NCI-H446 (cell line): ENCODE results near the gene FXYD4.
"Not testable (repeated sequence)": the region's sequence is repeated elsewhere in the genome, so short reads cannot be mapped to it uniquely, and the experiment has no call there.

ENCODE experiments used
- DNase-seq, 2 experiments: peaks; one replicate each; lab custom pipeline; 2025; lab: John Stamatoyannopoulos, UW

FXYD4 gene

DNA sequence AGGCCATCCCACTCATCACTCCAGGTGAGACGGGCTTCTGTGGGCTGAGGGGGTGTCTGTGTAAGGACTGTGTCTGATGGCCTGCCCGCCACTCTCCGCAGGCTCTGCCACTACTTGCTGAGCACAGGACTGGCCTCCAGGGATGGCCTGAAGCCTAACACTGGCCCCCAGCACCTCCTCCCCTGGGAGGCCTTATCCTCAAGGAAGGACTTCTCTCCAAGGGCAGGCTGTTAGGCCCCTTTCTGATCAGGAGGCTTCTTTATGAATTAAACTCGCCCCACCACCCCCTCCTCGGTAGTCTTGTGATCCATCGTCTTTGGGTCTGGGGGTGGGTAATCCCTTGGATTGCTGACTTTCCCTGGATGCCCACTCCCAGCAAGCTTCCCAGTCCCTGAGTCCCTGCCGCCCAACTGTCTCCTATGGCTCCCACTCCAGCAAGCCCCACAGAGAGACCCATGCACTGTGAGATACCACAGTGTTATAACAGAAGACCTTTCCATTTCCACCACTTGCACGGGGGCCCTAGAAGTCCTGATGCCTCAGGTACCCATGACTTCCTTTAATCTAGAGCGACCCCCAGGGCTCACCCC, 4.7 kb downstream of the FXYD4 start:
- DNase-seq = no peak

DNA sequence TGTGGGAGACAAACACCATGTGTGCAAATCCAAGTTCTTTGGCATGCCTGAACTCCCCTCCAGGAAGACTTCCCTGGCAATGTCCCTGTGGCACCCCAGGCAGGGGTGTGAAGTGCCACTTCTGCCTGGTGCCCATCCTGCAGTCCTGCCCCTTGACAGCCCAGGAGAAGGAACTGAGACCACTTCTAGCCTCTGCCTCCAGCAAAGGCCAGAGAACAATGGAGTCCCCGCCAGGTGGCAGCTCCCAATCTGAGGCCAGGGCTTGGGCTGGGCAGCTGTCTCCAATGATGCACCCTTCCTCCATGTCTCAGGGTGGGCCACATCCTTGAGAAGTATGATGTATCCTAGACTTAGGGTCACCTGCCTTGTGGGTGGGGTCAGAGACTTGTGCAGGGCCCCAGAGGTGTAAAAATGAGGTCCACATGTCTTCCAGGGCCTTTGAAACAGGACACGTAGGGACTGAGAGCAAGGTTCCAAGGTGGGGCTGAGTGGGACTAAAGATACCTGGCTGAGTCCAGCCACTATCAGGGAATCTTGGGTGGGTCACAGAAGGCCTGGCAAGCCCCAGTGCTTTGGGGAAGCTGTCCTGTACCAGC, 5.5 kb downstream of the FXYD4 start:
- DNase-seq = no peak

DNA sequence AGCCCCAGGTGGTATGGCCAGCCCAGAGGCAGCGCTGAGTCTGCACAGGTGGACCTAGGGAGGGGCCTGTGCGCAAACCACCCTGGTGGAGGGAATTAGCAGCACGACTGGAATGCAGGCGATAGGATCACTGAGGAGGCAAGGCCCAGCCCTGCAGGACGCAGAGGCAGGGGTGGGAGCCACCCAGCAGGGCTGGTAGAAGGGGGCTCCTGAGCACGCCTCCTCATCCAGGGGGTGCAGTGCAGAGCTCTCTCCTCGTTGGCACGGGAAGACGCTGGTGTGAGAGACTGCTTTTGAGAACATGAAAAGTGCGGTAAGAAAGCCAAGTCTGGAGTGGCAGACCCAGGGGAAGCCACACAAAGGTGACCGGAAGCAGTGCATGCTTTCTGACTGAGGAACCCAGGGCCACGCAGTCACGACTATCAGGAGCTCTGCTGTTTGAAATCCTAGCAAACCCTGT, 6.0 kb downstream of the FXYD4 start:
- DNase-seq = no peak

DNA sequence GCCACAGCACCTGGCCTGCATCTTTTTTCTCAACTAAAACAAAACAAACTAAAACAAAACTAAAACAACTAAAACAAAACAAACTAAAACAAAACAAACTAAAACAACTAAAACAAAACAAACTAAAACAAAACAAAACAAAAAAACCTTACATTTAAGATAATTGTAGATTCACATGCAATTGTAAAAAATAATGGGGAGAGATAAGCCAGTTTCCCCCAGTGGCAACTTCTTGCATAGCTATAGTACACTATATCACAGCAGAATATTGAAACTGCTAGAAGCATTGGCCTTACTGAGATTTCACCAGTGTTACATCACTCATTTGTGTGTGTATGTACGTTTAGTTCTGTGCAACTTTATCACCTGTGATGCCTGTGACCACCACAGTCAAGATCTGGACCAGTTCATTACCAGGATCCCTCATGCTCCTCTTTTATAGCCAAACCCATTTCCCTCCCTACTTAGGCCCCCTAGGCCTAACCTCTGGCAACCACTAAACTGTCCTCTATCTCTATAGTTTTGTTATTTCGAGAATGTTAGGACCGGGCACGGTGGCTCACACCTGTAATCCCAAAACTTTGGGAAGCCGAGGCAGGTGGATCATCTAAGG, 9.3 kb downstream of the FXYD4 start:
- DNase-seq = no peak

DNA sequence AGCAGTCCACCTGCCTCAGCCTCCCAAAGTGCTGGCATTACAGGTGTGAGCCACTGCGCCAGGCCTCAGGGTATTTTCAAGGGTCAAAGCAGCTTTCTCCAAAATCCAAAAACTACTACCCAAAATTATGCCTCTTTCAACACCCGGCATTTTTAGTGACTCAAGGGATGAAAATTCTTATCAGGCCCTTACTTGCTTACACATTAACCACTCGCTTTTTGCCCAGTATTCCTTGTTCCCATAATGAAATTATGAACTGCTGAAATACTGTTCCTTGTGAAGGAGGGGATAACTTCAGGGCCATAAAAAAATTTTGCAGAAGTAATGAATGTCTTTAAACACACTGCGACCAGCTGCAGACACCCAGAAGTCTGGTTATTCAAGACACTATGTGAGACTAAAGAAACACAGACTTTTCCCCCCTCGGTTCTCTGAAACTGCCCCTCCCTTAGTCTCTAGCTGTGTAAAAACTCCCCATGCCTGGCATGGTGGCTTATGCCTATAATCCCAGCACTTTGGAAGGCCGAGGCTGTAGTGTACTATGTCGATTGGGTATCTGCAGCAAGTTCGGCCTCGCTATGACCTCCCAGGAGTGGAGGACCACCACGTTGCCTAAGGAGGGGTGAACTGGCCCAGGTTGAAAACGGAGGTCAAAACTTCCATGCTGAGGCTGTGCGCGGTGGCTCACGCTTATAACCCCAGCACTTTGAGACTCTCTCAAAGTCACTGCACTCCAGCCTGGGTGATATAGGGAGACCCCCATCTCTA, 12.0 kb downstream of the FXYD4 start:
- DNase-seq = no peak

DNA sequence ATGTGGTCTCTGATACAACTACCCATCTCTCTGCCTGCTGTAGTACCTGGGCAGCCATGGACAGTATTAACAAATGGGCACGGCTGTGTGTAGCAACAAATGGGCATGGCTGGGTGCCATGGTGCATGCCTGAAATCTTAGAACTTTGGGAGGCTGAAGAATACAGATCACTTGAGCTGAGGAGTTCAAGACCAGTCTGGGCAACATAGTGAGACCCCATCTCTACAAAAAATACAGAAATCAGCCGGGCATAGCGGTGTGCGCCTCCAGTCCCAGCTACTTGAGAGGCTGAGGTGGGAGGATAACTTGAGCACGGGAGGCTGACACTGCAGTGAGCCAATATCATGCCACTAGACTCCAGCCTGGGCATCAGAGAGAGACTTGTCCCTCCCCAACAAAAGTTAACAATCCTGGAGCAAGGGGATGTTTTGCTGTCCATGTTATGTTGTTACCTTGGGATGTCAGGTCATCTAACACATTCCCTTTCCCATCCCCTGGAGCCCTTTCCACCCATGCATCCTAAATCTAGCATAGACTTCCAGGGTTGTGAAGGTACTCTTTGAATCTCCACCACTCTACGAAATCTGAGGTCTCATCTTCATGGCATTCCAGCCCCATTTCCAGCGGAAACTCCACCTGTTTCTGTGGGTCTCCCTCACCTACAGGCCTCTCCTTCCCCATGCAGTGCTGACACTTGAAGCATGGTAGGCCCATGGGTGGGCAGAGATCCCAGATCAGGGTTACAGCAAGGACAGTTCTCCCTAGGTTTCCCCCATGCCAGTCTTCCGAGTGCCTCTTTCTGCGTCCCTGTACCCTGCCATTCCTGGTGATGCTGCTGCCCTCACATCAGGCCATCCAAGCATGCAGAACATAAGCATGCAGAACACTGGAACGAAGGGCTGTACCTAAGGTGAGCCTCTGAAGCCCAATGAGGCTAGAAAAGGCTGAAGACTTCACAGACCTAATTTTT, 13.1 kb downstream of the FXYD4 start:
- no peak for DNase-seq

DNA sequence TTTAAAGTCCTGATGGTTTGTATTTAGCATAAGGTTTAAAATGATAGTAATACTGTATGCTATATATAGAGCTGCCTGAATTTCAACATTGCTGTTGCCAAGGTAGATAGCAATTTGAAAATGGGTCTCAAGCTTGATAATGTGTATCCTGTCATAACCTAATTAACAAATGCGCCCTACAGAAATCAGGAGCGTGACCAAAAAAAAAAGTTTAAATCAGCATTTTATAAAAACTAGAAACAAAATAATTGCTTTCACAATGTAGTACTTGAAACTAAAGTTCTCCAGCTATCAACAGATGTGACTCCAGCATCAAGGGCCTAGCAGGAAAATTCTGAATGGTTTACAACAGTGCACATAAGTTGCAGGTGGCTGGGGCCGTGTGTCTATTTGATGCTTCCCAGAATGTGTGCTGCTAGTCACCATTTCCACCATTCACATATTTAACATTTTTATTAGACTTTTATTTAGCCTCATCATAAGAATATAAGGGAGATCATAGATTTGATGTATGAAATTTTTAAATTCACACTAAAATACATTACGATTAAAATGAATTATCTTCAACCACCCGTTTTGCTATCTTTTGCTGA, 14.1 kb downstream of the FXYD4 start:
- DNase-seq = no peak

DNA sequence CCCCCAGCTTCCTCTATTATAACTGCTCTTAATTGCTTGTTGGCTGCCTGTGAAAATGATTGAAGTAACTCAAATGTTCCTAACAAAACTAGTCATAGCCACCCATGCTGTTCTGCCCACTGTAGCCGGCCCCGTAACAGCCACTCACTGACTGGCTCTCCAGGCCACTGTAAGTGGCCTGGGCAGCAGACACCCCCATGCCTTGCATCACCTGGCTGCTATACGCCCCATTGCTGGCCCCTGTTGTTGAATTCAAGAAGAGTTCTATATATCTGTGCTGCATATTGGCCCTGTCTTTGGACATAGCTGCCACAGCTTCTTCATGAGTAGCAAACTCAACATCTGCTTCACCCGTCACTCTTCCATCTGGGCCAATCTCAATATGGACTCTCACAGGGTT, 15.1 kb downstream of the FXYD4 start:
- no peak for DNase-seq

DNA sequence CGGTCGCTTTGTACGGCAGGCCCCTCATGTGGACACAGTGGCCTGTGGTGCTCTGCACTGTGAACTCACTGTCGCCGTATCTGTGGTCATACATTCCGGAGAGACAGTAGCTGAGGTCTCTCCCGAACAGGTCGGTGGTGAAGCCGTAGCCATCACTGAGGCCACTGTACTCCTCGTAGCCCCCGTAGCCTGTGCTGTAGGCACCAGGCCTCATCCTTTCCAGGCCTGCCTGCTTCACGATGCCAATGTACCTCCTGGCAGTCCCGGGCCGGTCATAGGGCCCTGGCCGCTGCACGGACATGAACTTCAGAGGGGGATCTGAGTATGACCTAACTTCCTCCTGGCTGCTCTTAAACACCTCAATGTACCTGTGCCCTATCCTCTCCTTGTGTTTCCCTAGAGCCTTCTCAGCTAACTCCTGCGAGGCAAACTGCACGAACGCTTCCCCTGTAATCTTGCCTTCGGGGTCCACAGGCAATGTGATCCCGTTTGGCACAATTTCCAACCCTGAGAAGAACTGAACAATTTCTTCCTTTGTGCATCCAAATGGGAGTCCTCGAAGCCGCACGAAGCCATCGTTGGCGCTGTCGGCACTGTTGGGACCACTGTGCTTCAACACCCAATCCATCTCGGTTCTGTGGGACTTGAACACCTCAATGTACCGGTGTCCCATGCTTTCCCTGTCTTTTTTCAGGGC, 15.7 kb downstream of the FXYD4 start:
- DNase-seq = no peak

DNA sequence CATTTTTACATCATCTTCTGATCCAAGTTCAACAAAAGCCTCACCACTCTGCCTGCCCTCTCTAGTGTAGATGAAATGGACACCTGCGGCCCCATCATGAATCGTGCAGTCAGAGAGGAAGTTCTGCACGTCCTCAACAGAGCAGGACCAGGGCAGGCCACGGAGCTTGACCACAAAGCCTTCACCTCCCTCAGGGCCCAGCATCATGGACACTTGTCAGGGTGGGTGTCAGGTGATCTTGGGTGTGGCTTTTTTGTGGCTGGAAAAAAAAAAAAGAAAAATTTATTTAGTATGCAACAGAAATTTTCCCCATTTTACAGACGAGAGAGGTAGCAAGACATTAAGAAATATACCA, 16.2 kb downstream of the FXYD4 start:
- DNase-seq = no peak

DNA sequence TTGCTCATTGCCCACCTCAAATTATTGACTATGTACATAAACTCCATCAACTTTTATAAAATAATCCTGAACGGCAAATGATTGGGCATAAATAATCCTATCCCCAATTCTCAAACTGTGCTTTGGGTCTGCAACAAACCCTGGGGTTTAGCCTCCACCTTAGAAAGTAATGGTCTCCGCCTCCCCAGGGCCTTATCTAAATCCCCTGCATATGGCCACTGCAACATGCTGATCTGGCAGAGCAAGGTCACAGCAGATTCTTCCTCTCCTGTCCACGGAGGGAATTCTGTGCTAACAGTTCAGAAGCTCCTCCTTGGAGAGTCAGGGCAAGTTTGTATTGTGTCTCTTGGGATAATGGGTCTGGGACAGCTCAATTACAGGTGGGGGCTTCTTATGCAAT, 18.4 kb downstream of the FXYD4 start:
- DNase-seq = no peak

DNA sequence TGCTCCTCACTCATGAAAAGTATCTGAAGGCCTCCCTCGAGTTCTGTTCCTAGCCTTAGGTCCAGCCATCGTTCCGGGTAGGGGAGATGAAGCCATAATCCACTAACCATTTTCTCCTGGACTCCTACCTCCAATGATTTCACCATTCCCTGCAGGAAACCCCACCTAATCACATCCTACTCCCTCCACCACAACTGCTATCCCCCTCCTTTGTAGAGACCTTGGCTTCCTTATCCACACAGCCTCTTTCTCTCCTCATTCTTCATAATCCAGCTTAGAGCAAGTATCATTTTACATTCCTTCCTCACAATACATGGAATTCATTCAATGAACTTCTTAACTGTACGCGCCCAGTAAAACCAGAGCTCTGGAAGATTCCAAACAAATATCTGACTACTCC, 18.9 kb downstream of the FXYD4 start:
- DNase-seq = no peak

DNA sequence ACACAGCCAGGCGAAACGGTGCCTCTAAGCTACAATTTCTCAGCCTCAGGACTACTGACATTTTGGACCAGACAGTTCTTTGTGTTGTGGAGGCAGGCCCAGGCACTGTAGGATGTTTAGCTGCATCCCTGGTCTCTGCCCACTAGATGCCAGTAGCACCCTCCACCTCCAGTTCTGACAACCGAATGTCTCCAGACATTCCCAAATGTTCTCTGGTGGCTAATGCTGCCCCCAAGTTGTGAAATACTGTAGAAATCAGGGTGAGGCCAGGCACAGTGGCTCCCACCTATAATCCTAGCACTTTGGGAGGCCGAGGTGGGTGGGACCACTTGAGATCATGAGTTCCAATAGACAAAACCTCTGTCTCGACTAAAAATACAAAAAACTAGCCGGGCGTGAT, 19.3 kb downstream of the FXYD4 start:
- DNase-seq = no peak

DNA sequence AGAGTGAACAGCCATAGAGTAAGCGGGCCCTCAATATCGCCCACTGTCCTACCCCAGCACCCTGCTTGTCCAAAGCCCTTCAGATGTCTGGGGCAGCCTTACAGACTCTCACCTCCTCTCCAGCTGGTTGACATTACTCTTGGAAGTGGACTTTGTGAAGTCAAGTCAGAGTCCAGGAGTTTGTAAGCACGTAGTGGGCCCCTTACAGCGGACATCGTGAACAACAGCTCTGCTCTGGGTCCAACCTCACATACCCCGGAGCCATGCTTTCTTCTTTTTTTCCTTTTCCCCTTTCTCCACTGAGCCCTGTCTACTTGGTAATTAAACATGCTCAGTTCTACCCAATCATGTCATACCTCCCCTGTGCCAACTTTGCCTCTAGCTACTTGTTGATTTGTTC, 20.1 kb downstream of the FXYD4 start:
- no peak for DNase-seq

DNA sequence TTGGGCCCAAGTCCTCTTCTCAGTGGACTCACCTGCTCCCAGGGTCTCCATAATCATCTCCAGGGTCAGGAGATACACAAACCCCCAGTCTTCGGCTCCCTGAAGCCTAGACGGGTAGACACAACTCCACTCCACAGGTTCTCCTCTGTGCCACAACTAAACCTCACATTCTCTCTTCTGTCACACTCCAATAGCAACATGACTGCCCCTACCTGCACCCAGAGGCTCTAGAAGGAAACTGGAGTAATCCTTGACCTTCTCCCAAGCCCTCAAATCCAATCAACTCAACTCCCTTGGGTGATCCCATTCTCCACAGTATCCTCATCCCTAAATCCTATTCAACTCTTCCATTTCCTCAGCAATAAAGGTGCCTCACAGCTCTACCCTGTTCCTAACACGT, 21.3 kb downstream of the FXYD4 start:
- no peak for DNase-seq

DNA sequence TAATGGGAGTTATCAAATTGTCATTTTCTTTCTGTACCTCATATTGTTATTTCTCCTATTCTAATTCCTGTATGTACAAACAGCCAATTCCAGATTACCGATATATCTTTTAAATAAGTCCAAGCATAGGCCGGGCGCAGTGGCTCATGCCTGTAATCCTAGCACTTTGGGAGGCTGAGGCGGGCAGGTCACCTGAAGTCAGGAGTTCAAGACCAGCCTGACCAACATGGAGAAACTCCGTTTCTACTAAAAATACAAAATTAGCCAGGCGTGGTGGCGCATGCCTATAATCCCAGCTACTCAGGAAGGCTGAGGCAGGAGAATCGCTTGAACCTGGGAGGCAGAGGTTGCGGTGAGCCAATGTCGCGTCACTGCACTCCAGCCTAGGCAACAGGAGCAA, 21.8 kb downstream of the FXYD4 start:
- not testable (repeated sequence) for DNase-seq

DNA sequence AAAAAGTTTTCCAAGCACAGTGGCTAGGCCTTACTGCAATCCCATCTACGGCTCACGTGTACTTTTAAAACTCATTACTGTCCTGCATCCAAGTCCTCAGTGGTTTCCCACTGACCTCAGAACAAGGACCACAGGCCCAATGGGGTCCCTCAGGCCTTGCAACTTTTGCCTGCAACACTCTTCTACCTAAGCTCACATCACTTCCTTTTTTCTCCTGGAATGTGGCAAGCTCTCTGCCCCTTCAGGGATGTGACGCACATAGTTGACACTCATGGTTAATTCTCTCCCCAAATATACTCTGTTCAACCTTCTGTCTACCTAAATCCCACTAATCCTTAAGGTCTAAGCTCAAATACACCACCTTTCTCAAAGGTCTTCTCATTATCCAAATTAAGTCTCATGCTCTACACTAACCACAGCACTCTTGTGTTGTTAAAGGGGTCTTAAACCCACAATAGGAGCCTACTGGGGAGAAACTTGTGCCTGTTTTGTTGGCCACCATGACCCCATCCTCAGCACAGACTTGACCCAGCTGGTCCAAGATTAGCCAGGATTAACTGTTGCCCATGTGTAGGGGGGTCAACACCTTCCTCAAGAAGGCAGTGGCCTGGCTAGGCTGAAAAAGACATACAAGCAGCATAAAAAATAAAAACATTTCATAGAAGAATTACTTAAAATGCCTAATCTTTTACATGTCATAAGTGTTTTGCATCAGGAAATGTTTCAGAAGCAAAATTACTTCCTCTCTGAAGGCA, 22.3 kb downstream of the FXYD4 start:
- DNase-seq = no peak

DNA sequence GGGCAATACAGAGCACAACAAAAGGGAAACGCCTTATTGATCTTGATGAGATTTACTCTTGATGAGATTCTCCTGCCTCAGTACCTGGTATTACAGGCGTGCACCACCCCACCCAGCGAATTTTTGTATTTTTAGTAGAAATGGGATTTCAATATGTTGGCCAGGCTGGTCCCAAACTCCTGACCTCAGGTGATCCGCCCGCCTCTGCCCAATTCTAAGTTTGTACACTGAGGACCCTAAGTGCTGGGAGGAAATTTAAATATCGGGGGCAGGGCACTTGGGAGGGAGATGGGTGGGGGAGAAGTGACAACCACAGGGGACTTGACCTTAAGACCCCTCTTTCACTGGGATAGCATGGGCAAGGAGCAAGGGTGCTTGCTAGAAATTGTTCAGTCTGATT, 23.4 kb downstream of the FXYD4 start:
- DNase-seq = no peak

DNA sequence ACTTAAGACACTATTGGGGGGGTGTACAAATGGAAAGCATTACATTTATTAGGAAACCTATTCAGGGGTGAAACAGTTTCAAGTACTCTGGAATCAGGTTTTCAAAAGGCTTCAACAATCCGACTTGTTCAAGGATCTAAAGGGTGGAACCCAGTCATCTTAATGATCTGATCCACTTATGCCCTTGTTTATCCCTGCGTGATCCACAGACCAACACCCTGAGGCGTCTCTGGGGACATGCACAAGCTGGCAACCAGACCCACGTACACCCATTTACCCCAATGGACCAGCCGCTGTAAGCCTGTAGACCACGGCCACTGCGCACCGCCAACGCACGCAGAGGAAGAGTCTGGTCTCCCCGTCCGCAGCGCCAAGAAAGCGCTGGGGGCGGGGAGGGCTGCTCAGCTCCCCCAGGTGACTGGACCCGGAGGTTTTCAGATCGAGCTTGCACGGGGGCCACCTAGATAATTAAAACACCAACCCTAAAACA, 24.2 kb downstream of the FXYD4 start:
- no peak for DNase-seq
